Astrocyte (in vitro differentiated cells and primary cell): ENCODE measurements around the gene CSF2. TPM values are rescaled to one million over a fixed set of nuclear protein-coding genes. Genes with fewer than 3 reads are reported as not detected.

Experiments
- total RNA-seq: library from RNA; stranded (reverse); gene quantifications from 2 replicates; pipeline ENCODE4 v1.2.1, GENCODE V29; 2021

CSF2 gene
- total RNA-seq, 1 donor from 2014 or later: not detected

Other genes with a start within 250 kb of the CSF2 start
- not detected in 2 replicates for gene MEIKIN, start 128.1 kb upstream of the CSF2 start, total RNA-seq
- 0.07 TPM in 1 of 2 replicates, not detected in the other for gene ACSL6, start 62.1 kb upstream of the CSF2 start, total RNA-seq
- gene IL3, start 13.1 kb upstream of the CSF2 start, total RNA-seq: not detected in 2 replicates
- gene P4HA2, start 154.1 kb downstream of the CSF2 start, total RNA-seq: 214 and 302 TPM in 2 replicates
- gene PDLIM4, start 183.9 kb downstream of the CSF2 start, total RNA-seq: 56.6 and 72.4 TPM in 2 replicates
- gene SLC22A4, start 220.6 kb downstream of the CSF2 start, total RNA-seq: 4.1 and 4.5 TPM in 2 replicates